PC-9 (cell line): Measurements from ENCODE around the gene PVALEF. TPM values are rescaled to one million over a fixed set of nuclear protein-coding genes. Genes with fewer than 3 reads are reported as not detected.

Experiments used
- BruUV-seq: library from RNA; stranded (reverse); fragments of 400-500 nt; replicated peaks from 2 replicates; lab custom pipeline; 2021; lab: Mats Ljungman, UMichigan
- CTCF ChIA-PET: fragments of 300-600 bp; sonication (Branson Sonifier 250); formaldehyde crosslinking; loops from one replicate; lab custom pipeline; 2022; ENCODE audit warnings: antibody characterized with exemption; lab: Charles Lee
- POLR2A ChIA-PET: fragments of 300-600 bp; sonication (Branson Sonifier 250); formaldehyde crosslinking; loops from one replicate; lab custom pipeline; 2022; ENCODE audit warnings: antibody characterized with exemption; ENCODE audit not compliant: unreplicated experiment; lab: Charles Lee
- DNase-seq, 2 experiments: peaks; one replicate each; pipeline versions ENCODE4 v3.0.0 to v3.0.0-alpha.2; 2015 to 2022; ENCODE audit warnings: mixed read lengths in 1 of 2
- H2AFZ ChIP-seq: fragments of 200-600 bp; sonication (generic); 2 replicates; pipeline ENCODE4 v1.8.1; 2017; ENCODE audit warnings: antibody characterized with exemption
- H3F3A ChIP-seq: fragments of 200-600 bp; sonication (generic); 2 replicates; pipeline ENCODE4 v1.8.1; 2017; ENCODE audit warnings: antibody characterized with exemption, mild to moderate bottlenecking, low read depth; ENCODE audit not compliant: insufficient read depth
- H3K27ac ChIP-seq: fragments of 200-600 bp; sonication (generic); 2 replicates; pipeline ENCODE4 v1.6.1; 2016; ENCODE audit warnings: mixed run types
- H3K27me3 ChIP-seq: fragments of 200-600 bp; sonication (generic); 2 replicates; pipeline ENCODE4 v1.6.1; 2016; ENCODE audit warnings: low read depth, mixed run types; ENCODE audit not compliant: insufficient read depth
- H3K36me3 ChIP-seq: fragments of 200-600 bp; sonication (generic); 2 replicates; pipeline ENCODE4 v1.6.1; 2016; ENCODE audit warnings: low read depth, mixed run types
- H3K4me1 ChIP-seq: fragments of 200-600 bp; sonication (generic); replicated peaks from 2 replicates; pipeline ENCODE4 v1.6.1; 2016; ENCODE audit warnings: mixed run types; ENCODE audit not compliant: insufficient read depth
- H3K4me2 ChIP-seq: fragments of 200-600 bp; sonication (generic); 2 replicates; pipeline ENCODE4 v1.6.1; 2017; ENCODE audit warnings: mixed run types
- H3K4me3 ChIP-seq: fragments of 200-600 bp; sonication (generic); 2 replicates; pipeline ENCODE4 v1.6.1; 2016; ENCODE audit warnings: mixed run types
- H3K79me2 ChIP-seq: fragments of 200-600 bp; sonication (generic); 2 replicates; pipeline ENCODE4 v1.6.1; 2017; ENCODE audit warnings: low read depth, mixed run types
- H3K9me2 ChIP-seq: fragments of 200-600 bp; sonication (generic); 2 replicates; pipeline ENCODE4 v1.8.1; 2017; ENCODE audit warnings: mild to moderate bottlenecking; ENCODE audit not compliant: insufficient read depth
- H3K9me3 ChIP-seq: fragments of 200-600 bp; sonication (generic); 2 replicates; pipeline ENCODE4 v1.8.1; 2016; ENCODE audit warnings: low read depth; ENCODE audit not compliant: insufficient read depth
- H4K20me1 ChIP-seq: fragments of 200-600 bp; sonication (generic); 2 replicates; pipeline ENCODE4 v1.8.1; 2017; ENCODE audit not compliant: insufficient read depth
- CTCF ChIP-seq: fragments of 200-600 bp; sonication (generic); conservative IDR thresholded peaks from 2 replicates; pipeline ENCODE4 v1.6.1; 2017; ENCODE audit warnings: mixed run types, antibody characterized with exemption, mild to moderate bottlenecking, moderate library complexity
- EZH2 ChIP-seq: fragments of 200-600 bp; sonication (generic); IDR thresholded peaks from 2 replicates; pipeline ENCODE4 v1.8.0; 2017; ENCODE audit warnings: antibody characterized with exemption, low read depth
- intact Hi-C: fragments of 100-400 bp; cut with micrococcal nuclease; formaldehyde crosslinking; loops from one replicate; pipeline ENCODE4 v1.10.0; 2022; ENCODE audit not compliant: unreplicated experiment
- total RNA-seq: library from RNA; stranded (reverse); gene quantifications from 2 replicates; pipeline ENCODE4 v1.2.3, GENCODE V29; 2021

PVALEF gene
- total RNA-seq, 1 experiment from 2014 or later = not detected

DNA sequence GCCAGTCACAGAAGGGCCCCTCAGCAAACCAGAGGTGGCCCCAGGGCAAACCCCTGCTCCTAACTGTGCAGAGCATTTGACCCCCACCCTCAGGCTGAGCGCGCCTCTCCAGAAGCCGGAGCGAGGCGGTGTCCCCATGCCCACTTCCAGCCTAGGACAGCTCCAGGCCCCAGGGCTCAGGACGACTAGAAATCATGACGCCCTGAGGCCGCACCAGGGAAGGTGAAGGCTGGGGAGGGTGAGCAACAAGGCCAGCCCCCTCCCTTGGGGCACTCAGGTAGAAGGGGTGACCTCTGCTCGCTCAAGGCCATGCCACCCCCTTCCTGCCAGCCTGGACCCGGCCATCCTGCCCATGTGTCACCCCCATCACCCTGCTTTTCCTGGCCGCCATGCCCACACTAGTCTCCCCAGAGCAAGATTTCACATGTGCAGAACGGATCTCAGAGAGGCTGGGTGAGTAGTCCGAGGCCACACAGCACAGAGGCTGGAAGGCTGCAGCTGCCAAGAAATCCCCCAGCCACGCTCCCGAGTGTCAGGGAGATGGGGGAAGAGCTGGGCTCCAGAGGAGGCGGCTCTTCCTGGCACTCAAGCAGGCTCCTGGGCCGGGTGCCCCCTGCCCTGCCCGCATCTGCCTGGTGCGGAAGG lies 2.1 kb upstream of the PVALEF start:
- H3K36me3 ChIP-seq = no peaks in the 10 kb centered on the region
- ChIA-PET CTCF (no interaction called here), POLR2A (no interaction called here)
- no peaks in the 10 kb centered on the region for H3F3A ChIP-seq
- H3K4me2 ChIP-seq = no peak overlapping the region
- H3K27me3 ChIP-seq = peaks cover 21% of the 10 kb centered on the region
- TF ChIP-seq EZH2 (no peak), CTCF (no peak)
- no peaks in the 10 kb centered on the region for H3K9me2 ChIP-seq
- H2AFZ ChIP-seq = no peak overlapping the region
- H4K20me1 ChIP-seq = no peaks in the 10 kb centered on the region
- H3K9me3 ChIP-seq = no peaks in the 10 kb centered on the region
- no peak overlapping the region for H3K4me3 ChIP-seq
- DNase-seq = no peak
- no peaks in the 10 kb centered on the region for H3K79me2 ChIP-seq
- intact Hi-C loops = no loop called here
- no peaks in the 10 kb centered on the region for H3K4me1 ChIP-seq
- no TSS peak for BruUV-seq
- no peak overlapping the region for H3K27ac ChIP-seq

GRCh38 chr17:81163703-81164370 lies 1.5 kb upstream of the PVALEF start:
- Histone ChIP-seq H3K27ac (no peak overlapping the region), H4K20me1 (no peaks in the 10 kb centered on the region), H3K4me2 (no peak overlapping the region), H3K36me3 (no peaks in the 10 kb centered on the region), H3K9me3 (no peaks in the 10 kb centered on the region), H3K27me3 (peaks cover 21% of the 10 kb centered on the region), H3F3A (no peaks in the 10 kb centered on the region), H3K79me2 (no peaks in the 10 kb centered on the region), H3K9me2 (no peaks in the 10 kb centered on the region), H2AFZ (no peak overlapping the region), H3K4me3 (no peak overlapping the region), H3K4me1 (no peaks in the 10 kb centered on the region)
- no peak for DNase-seq
- BruUV-seq = no TSS peak
- ChIA-PET CTCF (no interaction called here), POLR2A (no interaction called here)
- intact Hi-C loops = no loop called here
- TF ChIP-seq EZH2 = no peak
- no peak for TF ChIP-seq CTCF

DNA sequence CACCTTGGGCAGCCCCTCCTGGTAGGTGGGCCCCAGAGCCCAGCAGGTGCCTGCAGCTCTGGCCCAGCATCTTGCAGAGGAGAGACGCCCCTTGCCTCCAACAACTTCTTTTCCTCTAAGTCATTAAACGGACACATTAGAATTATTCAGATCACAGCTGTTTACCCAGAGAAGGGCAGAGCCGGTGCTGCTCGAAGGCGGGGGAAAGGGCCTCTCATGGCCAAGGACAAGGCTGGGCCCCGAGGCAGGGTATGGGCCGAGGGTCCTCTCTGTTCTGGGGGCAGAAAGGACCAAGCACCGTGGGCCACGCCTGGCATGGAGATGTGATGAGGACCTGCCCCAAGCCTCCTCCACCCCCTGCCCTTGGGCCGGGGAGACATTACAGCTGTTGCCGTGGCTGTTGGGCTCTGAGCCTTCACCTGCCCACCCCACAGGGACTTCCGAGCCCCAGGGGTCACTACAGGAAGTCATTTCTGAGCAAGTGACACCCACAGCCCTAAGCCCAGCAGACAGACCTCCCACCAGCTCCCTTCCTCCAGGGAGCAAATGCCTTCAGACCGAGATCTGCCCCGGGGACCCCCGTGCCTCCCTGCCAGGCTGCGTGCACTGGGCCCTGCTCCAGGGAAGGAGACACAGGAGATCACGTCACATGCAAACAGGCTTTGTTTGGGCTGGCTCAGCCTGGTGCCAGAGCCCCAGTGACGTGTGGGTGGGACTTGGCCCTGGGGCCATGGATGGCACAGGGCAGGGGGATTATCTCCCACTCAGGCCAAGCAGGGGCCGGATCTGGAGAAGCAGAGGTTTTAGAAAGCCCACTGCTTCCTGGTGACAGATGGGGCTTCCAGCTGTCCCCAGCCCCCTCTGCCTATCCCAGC lies 699 bp upstream of the PVALEF start:
- TF ChIP-seq EZH2 = no peak
- no peak for TF ChIP-seq CTCF
- peaks cover 1% of the 10 kb centered on the region; the same call in 1 of the 2 replicates for H3F3A ChIP-seq
- DNase-seq = no peak
- intact Hi-C loops = no loop called here
- H3K27ac ChIP-seq = no peak overlapping the region
- BruUV-seq = no TSS peak
- H3K36me3 ChIP-seq = no peaks in the 10 kb centered on the region
- CTCF ChIA-PET = interaction anchor here (0.6 kb wide), 1 partner anchor 610 kb away, joined by 4 read pairs; no protein-coding TSS in a partner anchor
- H3K79me2 ChIP-seq = no peaks in the 10 kb centered on the region
- no peaks in the 10 kb centered on the region for H3K4me1 ChIP-seq
- H3K9me3 ChIP-seq = no peaks in the 10 kb centered on the region
- H3K27me3 ChIP-seq = peaks cover 21% of the 10 kb centered on the region
- H3K9me2 ChIP-seq = no peaks in the 10 kb centered on the region
- no peak overlapping the region for H3K4me2 ChIP-seq
- POLR2A ChIA-PET = no interaction called here
- H2AFZ ChIP-seq = no peak overlapping the region
- H3K4me3 ChIP-seq = no peak overlapping the region
- no peaks in the 10 kb centered on the region for H4K20me1 ChIP-seq
